IPS DF 6.9 (cell line): ENCODE measurements around the gene PSMD8.
"Not testable (repeated sequence)": the region's sequence is repeated elsewhere in the genome, so short reads cannot be mapped to it uniquely, and the experiment has no call there.

Source experiments
- DNase-seq: peaks from one replicate; pipeline ENCODE4 v3.0.0-alpha.2; 2013; ENCODE audit warnings: low read depth, low spot score
- H3K27ac ChIP-seq: one replicate; pipeline ENCODE4 v1.5.1; 2013; ENCODE audit warnings: low read length, control low read depth
- H3K27me3 ChIP-seq: 2 replicates; pipeline ENCODE4 v1.6.1; 2013; ENCODE audit warnings: mild to moderate bottlenecking, low read length; ENCODE audit not compliant: control insufficient read depth, insufficient read depth
- H3K36me3 ChIP-seq: 2 replicates; pipeline ENCODE4 v1.6.1; 2013; ENCODE audit warnings: low read length; ENCODE audit not compliant: control insufficient read depth, insufficient read depth
- H3K4me1 ChIP-seq: 2 replicates; pipeline ENCODE4 v1.6.1; 2013; ENCODE audit warnings: low read length; ENCODE audit not compliant: control insufficient read depth, insufficient read depth
- H3K4me3 ChIP-seq: 2 replicates; pipeline ENCODE4 v1.5.1; 2013; ENCODE audit warnings: mild to moderate bottlenecking, low read length
- H3K9me3 ChIP-seq: 2 replicates; pipeline ENCODE4 v1.6.1; 2013; ENCODE audit warnings: low read length, inconsistent platforms; ENCODE audit not compliant: control insufficient read depth, insufficient read depth
- WGBS: extraction: QIAGEN DNeasy Blood & Tissue Kit; methylation state at CpG from one replicate; pipeline ENCODE4 v1.1.7; 2013; ENCODE audit warnings: mixed read lengths, missing lambda C conversion rate; ENCODE audit not compliant: insufficient read length, insufficient coverage; 5-methylcytosine and 5-hydroxymethylcytosine counted together

The PSMD8 gene

DNA sequence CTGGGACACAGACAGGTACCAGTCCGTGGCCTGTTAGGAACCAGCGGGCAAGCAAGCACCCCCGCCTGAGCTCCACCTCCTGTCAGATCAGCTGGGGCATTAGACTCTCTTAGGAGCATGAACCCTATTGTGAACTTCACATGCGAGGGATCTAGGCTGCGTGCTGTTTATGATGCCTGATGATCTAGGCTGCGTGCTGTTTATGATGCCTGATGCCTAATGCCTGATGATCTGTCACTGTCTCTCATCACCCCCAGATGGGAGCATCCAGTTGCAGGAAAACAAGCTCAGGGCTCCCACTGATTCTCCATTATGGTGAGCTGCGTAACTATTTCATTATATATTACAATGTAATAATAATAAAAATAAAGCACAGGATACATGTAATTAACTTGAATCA, 48.1 kb downstream of the PSMD8 start:
- Histone ChIP-seq H3K36me3 (no peaks in the 10 kb centered on the region), H3K9me3 (no peaks in the 10 kb centered on the region), H3K4me3 (no peak overlapping the region), H3K4me1 (peaks cover 10% of the 10 kb centered on the region), H3K27me3 (no peaks in the 10 kb centered on the region), H3K27ac (no peak overlapping the region)
- no peak for DNase-seq
- no CpG with 5 or more reads among the region's 7 CpGs for WGBS

GRCh38 chr19:38424272-38424671, 49.9 kb downstream of the PSMD8 start:
- Histone ChIP-seq H3K36me3 (no peaks in the 10 kb centered on the region), H3K4me3 (no peak overlapping the region), H3K27me3 (no peaks in the 10 kb centered on the region), H3K27ac (no peak overlapping the region), H3K4me1 (peaks cover 7% of the 10 kb centered on the region), H3K9me3 (no peaks in the 10 kb centered on the region)
- no CpG with 5 or more reads among the region's 5 CpGs for WGBS
- no peak for DNase-seq

DNA sequence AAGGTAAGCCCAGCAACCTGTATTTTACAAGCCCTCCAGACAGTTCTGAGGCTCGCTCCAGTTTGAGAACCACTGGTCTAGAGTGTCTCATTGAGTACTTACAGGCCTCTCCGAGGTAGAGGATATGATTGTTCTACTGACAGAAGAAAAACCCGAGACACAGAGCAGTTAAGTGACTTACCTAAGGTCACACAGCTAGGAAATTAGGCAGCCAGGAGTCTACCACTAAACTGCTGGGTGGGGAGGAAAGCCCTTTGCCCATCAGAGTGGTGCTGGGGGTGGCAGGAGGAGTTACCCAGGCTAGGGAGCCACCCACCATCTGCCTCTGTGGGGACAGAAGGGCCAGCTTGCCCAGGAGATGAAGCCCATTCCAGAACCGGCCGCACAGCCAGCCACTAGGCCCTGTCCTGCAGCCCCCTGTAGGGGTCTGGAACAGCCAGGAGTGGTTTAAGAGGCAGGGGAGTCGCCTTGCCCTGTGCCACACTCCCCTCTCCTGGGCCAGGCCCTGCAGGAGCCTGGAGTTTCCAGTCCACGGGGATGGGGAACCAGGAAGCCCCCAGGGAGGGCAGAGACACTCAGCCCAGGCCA, 50.9 kb downstream of the PSMD8 start:
- Histone ChIP-seq H3K27me3 (no peaks in the 10 kb centered on the region), H3K4me1 (peaks cover 7% of the 10 kb centered on the region), H3K27ac (no peak overlapping the region), H3K9me3 (no peaks in the 10 kb centered on the region), H3K4me3 (no peak overlapping the region), H3K36me3 (no peaks in the 10 kb centered on the region)
- DNase-seq: no peak
- no CpG with 5 or more reads among the region's 7 CpGs for WGBS

DNA sequence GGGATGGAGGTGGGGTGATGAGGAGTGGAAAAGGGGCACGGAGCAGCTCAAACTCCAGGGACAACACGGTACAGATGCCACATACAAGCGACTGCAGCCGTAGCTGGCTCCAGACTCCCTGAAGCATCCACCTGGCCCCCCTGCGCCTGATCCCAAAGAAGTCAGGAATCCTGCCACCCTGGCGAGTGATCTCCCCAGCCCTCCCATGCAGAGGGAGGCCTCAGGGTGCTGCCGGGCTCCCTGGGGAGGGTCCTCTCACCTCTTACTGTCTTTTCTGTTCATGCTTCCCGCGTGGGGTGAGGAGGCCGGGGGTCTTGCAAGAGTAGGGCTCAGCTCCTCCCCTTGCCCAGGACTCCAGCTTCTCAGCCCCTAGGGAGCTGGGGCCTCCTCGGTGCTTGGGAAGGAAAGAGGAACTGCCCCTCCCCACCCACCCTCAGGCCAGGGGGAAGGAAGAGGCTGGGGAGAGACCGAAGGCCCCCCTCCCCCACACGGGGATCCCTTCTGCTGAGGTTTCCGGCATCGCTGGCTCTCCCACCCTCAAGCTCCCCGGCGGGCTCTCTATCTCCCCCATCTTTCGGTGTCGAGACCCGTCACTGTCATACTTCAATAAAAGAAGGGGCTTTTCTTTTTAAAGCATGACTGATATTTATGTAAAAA, 51.6 kb downstream of the PSMD8 start, which contains the start of gene RASGRP4:
Gene RASGRP4, minus strand, starts transcription at position 410 of the 657 bp plus-strand sequence. Its CDS starts 128 bp downstream, at position 282.
- Histone ChIP-seq H3K9me3 (no peaks in the 10 kb centered on the region), H3K4me3 (no peak within 1 kb of the TSS), H3K4me1 (peaks cover 7% of the 10 kb centered on the region), H3K36me3 (no peaks in the 10 kb centered on the region), H3K27ac (no peak within 1 kb of the TSS), H3K27me3 (no peaks in the 10 kb centered on the region)
- DNase-seq: no peak
- no CpG with 5 or more reads among the region's 20 CpGs for WGBS

- not testable (repeated sequence) for H3K9me3 ChIP-seq, H3K36me3 ChIP-seq, H3K4me1 ChIP-seq, H3K27me3 ChIP-seq, H3K27ac ChIP-seq, DNase-seq, H3K4me3 ChIP-seq
- WGBS: no CpG with 5 or more reads among the region's 17 CpGs
These were observed 52.8 kb downstream of the PSMD8 start for GRCh38 chr19:38427035-38427677.

DNA sequence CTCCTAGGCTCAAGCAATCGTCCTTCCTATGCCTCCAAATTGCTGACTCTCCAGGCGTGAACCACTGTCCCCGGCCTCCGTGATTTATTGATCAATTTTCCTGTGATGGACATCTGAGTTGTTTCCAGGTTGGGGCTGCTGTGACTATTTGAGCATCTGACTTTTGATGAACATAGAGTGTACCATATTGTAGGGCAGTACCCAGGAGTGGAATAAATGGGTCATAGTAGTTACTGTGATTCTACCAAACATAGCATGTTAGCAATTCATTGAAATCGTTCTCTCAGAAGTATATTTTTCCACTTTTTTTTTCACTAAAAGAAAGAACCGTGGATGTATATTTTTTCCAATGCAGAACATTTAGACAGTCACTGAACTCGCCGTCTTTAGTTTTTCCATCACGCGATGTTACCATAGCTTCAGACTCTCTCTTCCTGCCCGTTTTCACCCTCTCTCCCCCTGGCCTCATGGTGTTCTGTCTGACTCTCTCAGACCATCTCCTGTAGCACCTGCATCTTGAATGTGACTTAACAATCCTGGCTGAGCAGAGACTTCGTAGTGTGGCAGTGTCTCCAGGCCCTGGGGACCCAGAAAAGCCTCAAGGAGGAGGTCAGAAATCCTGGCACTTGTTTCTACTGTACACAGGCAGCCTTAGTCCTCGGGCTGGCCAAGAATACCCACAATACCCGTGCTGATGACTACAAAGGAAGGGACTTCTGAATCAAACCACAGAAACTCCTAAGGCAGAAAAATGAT, 54.9 kb downstream of the PSMD8 start:
- Histone ChIP-seq H3K36me3 (no peaks in the 10 kb centered on the region), H3K27ac (no peak overlapping the region), H3K9me3 (no peaks in the 10 kb centered on the region), H3K27me3 (no peaks in the 10 kb centered on the region), H3K4me1 (peaks cover 7% of the 10 kb centered on the region), H3K4me3 (no peak overlapping the region)
- no peak for DNase-seq
- no CpG with 5 or more reads among the region's 14 CpGs for WGBS

- Histone ChIP-seq H3K4me3 (no peak overlapping the region), H3K36me3 (no peaks in the 10 kb centered on the region), H3K27ac (no peak overlapping the region), H3K9me3 (no peaks in the 10 kb centered on the region), H3K27me3 (no peaks in the 10 kb centered on the region), H3K4me1 (peaks cover 7% of the 10 kb centered on the region)
- DNase-seq: no peak
- WGBS: no CpG with 5 or more reads among the region's 2 CpGs
These were observed 55.4 kb downstream of the PSMD8 start for GRCh38 chr19:38429811-38430156.

DNA sequence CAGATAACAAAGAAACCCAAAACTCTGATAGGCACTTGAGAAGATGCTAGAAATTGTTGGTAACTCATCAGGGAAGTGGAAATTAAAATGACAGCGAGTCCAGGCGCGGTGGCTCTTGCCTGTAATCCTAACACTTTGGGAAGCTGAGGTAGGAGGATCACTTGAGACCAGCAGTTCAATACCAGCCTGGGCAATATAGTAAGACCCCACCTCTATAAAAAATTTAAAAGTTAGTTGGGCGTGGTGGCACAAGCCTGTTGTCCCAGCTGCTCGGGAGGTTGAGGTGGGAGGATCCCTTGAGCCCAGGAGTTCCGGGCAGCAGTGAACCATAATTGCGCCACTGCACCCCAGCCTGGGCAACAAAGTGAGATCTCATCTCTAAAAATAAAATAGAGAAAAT, 56.6 kb downstream of the PSMD8 start:
- no CpG with 5 or more reads among the region's 7 CpGs for WGBS
- no peak overlapping the region for H3K4me3 ChIP-seq
- H3K4me1 ChIP-seq: peaks cover 2% of the 10 kb centered on the region; the same call in 1 of the 2 replicates
- no peak for DNase-seq
- H3K36me3 ChIP-seq: no peaks in the 10 kb centered on the region
- no peaks in the 10 kb centered on the region for H3K9me3 ChIP-seq
- no peak overlapping the region for H3K27ac ChIP-seq
- no peaks in the 10 kb centered on the region for H3K27me3 ChIP-seq

- Histone ChIP-seq H3K36me3 (no peaks in the 10 kb centered on the region), H3K27me3 (no peaks in the 10 kb centered on the region), H3K4me1 (no peaks in the 10 kb centered on the region), H3K27ac (no peak within 1 kb of the TSS), H3K9me3 (no peaks in the 10 kb centered on the region), H3K4me3 (peak within 1 kb of the TSS; percentile 38; the same call in 1 of the 2 replicates)
- no peak for DNase-seq
- no CpG with 5 or more reads among the region's 20 CpGs for WGBS
These were observed 58.9 kb downstream of the PSMD8 start, which contains the start of gene RYR1 for GRCh38 chr19:38433268-38433733. RYR1 (plus strand) TSS chr19:38433691; CDS start chr19:38433830, 139 bp downstream.
